GM12872 (cell line): ENCODE measurements around the gene LMBR1.

ENCODE experiments used
- CTCF ChIP-seq: IDR thresholded peaks from 3 replicates; pipeline ENCODE4 v1.5.1; 2011; ENCODE audit warnings: low read depth, mild to moderate bottlenecking, low read length, moderate library complexity; ENCODE audit not compliant: insufficient read depth

The LMBR1 gene

DNA sequence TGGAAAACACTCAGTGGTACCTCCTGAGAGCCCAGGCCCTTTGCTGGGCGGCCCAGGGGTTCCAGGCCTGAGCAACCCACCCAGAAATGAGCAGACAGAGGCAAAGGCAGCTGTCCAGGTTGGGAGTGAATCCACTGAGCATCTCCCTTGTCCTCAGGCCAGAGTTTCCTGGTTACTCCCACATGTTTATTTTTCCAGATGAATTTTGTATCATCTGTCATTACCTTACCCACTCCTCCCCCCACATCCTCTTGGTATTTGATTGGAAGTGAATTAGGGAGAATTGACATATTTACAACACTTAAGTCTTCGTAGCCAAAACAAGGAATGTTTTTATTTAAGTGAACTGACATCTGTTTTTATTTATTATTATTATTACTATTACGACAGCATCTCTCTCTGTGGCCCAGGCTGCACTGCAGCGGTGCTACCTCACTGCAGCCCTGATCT lies 13.2 kb upstream of the LMBR1 start:
- TF ChIP-seq CTCF = no peak

DNA sequence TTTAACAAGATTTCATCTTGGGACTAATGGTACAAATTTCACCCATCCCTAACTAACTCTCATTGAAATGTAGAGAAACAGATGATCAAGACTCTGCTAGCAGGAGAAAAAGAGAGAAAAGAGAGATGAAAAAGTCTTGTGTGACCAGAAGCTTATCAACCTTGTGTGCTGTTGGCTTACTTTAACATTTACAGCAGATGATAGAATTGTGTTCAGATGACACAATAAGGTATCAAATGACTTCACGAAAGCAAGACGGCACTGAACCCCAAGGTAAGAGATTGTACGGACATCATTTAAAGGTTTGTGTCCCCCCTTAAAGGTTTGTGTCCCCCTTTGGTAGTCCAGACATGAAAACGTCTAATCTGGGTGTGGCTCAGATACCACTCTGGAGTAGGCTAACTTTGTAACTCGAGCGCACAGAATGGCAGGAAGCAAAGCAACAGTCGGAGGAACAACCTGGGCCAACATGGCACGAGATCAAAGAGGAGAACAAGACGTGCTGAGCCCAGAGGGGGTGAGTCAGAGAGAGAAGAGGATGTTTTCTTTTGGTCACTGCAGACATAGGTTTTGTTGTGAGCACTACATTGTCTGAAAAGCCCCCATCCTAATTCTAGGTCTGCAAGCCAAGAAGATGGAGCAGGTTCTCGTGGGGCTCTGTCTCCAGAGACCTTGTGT lies 10.4 kb upstream of the LMBR1 start:
- no peak for TF ChIP-seq CTCF

DNA sequence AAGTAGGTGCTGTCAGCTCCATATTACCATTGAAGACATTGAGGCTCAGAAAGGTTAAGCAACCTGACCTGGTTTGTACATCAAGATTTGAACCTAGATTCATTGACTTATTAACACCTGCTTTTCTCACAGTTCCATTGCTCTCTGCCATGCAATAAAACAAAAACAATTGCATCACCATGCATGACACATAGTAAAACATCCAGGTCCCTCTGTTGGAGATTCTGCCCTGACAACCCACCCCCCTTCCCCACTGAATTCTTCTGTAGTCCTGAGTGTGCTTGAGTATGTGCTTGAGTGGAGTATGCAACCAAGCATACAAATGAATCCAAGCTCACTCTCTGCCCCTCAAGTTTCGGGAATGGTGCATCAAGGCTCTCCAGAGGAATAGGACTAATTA lies 6.0 kb upstream of the LMBR1 start:
- TF ChIP-seq CTCF = no peak

DNA sequence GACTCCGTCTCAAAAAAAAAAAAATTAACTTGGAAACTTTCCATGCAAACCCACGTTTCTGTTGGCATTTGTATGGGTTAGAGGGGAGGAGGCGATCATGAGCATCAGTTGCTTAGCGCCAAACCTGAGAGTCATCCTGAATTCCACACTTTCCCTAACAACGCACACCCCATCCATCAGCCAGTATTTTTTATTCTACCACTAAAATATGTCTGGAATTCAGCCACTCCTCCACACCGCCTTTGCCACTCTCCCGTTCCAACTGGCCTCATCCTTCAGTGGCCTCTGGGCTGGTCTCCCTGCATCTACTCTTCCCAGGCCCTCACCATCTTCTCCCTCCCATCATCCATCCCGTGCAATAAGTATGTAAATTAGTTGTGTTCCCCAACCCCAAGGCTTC lies 4.7 kb upstream of the LMBR1 start:
- TF ChIP-seq CTCF = no peak

DNA sequence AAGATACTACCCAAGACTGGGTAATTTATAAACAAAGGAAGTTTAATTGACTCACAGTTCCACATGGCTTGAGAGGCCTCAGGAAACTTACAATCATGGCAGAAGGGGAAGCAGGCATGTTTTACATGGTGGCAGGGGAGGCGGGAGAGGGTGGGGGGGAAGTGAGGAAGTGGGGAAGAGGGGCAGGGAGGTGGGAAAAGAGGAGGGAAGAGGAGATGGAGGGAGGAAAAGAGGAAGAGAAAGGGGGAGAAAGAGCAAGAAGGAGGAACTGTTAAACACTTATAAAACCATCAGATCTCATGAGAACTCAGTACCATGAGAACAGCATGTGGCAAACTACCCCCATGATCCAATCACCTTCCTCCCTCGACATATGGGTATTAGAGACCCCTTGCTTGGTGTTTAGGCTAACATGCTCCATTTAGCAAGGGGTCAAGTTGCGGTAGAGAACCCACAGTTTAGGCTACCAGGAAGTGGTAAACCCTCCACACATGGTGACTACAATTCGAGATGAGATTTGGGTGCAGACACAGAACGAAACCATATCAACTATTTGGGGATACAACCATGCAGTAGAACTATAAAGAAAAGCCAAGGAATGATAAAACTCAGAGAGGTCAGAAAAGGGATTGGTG lies 3.5 kb upstream of the LMBR1 start:
- no peak for TF ChIP-seq CTCF

DNA sequence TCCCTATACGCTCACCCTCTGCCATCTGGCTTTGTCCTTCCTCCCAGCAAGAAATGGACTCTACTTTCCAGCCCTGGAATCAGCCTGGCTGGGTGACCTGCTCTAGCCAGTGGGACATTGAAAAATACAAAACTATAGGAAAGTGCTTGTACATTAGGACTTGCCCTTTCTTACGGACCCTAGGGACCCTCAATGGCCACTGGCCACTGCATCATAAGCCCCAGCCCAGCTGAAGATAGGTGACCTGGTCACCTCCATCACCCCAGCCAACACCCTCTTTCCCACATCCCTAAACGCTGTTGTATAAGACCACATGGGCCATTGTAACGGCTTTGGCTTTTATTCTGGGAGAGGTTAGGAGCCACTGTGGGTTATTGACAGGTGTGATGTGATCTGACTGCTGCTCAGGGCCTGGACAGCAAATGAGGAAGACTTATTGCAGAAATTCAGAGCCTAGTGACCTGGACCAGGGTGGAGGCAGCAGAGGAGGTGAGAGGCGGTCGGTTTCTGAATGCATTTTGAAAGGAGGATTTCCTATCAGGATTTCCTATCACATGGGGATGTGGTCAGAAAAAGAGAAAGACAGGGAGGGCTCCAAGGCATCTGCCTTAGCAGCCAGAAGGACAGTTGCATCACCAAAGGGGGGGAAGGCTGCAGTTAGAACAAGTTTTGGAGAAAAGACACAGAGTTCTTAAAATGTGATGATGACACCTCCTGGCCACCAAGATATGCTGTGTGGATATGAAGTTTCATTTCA lies 2.2 kb upstream of the LMBR1 start:
- no peak for TF ChIP-seq CTCF

GRCh38 chr7:156892081-156892800 lies 742 bp downstream of the LMBR1 start:
- no peak for TF ChIP-seq CTCF
